H9 (cell line): ENCODE data around the gene ZNF445. TPM values are rescaled to one million over a fixed set of nuclear protein-coding genes. Genes with fewer than 3 reads are reported as not detected.

Experiments
- DNase-seq: peaks from one replicate; pipeline ENCODE4 v3.0.0-alpha.2; 2017
- H2AFZ ChIP-seq: one replicate; pipeline ENCODE4 v1.6.1; 2013; ENCODE audit warnings: mild to moderate bottlenecking, low read length, control low read depth, moderate library complexity
- H2AK5ac ChIP-seq: 2 replicates; pipeline ENCODE4 v1.6.1; 2013; ENCODE audit warnings: low read length, control low read depth, mixed read lengths; ENCODE audit not compliant: insufficient read length
- H2BK120ac ChIP-seq: one replicate; pipeline ENCODE4 v1.6.1; 2013; ENCODE audit warnings: low read depth, mild to moderate bottlenecking, low read length, control low read depth, inconsistent platforms; ENCODE audit not compliant: poor library complexity, severe bottlenecking
- H2BK12ac ChIP-seq: 2 replicates; pipeline ENCODE4 v1.6.1; 2013; ENCODE audit warnings: low read length, control low read depth, mixed read lengths, low read depth; ENCODE audit not compliant: insufficient read length
- H2BK15ac ChIP-seq: 2 replicates; pipeline ENCODE4 v1.6.1; 2013; ENCODE audit warnings: low read depth, low read length, control low read depth
- H2BK20ac ChIP-seq: one replicate; pipeline ENCODE4 v1.6.1; 2013; ENCODE audit warnings: low read depth, mild to moderate bottlenecking, low read length, control low read depth, inconsistent platforms; ENCODE audit not compliant: poor library complexity, severe bottlenecking
- H2BK5ac ChIP-seq: 2 replicates; pipeline ENCODE4 v1.6.1; 2013; ENCODE audit warnings: low read length, control low read depth, mixed read lengths; ENCODE audit not compliant: insufficient read length
- H3K14ac ChIP-seq: 2 replicates; pipeline ENCODE4 v1.6.1; 2013; ENCODE audit warnings: low read length, control low read depth; ENCODE audit not compliant: insufficient read depth
- H3K18ac ChIP-seq: 2 replicates; pipeline ENCODE4 v1.6.1; 2013; ENCODE audit warnings: low read depth, mild to moderate bottlenecking, mixed read lengths, low read length, control low read depth; ENCODE audit not compliant: insufficient read length
- H3K23ac ChIP-seq: 2 replicates; pipeline ENCODE4 v1.6.1; 2013; ENCODE audit warnings: low read length, control low read depth, mixed read lengths, low read depth; ENCODE audit not compliant: insufficient read length
- H3K23me2 ChIP-seq: 2 replicates; pipeline ENCODE4 v1.6.1; 2013; ENCODE audit warnings: low read depth, mild to moderate bottlenecking, mixed read lengths, low read length, control low read depth; ENCODE audit not compliant: insufficient read length, poor library complexity, severe bottlenecking
- H3K27ac ChIP-seq: 2 replicates; pipeline ENCODE4 v1.5.1; 2013; ENCODE audit warnings: low read length, control low read depth, mixed read lengths, low read depth; ENCODE audit not compliant: insufficient read length
- H3K27me3 ChIP-seq: 2 replicates; pipeline ENCODE4 v1.6.1; 2013; ENCODE audit warnings: low read length, control low read depth, inconsistent platforms; ENCODE audit not compliant: insufficient read depth
- H3K4ac ChIP-seq: 2 replicates; pipeline ENCODE4 v1.6.1; 2013; ENCODE audit warnings: low read depth, mild to moderate bottlenecking, control low read depth, inconsistent platforms, low read length, moderate library complexity
- H3K4me1 ChIP-seq: 2 replicates; pipeline ENCODE4 v1.6.1; 2013; ENCODE audit warnings: low read length, control low read depth, inconsistent platforms; ENCODE audit not compliant: insufficient read depth
- H3K4me2 ChIP-seq: 2 replicates; pipeline ENCODE4 v1.6.1; 2013; ENCODE audit warnings: low read length, control low read depth, mixed read lengths; ENCODE audit not compliant: insufficient read length, insufficient read depth
- H3K56ac ChIP-seq: 2 replicates; pipeline ENCODE4 v1.6.1; 2013; ENCODE audit warnings: low read depth, mild to moderate bottlenecking, mixed read lengths, low read length, control low read depth; ENCODE audit not compliant: insufficient read length
- H3K79me1 ChIP-seq: 2 replicates; pipeline ENCODE4 v1.6.1; 2013; ENCODE audit warnings: low read depth, mild to moderate bottlenecking, moderate library complexity, low read length, control low read depth, inconsistent platforms; ENCODE audit not compliant: insufficient read depth, poor library complexity, severe bottlenecking
- H3K79me2 ChIP-seq: 2 replicates; pipeline ENCODE4 v1.6.1; 2013; ENCODE audit warnings: low read length, control low read depth, inconsistent platforms; ENCODE audit not compliant: insufficient read depth
- H3K9ac ChIP-seq: 2 replicates; pipeline ENCODE4 v1.6.1; 2013; ENCODE audit warnings: low read length, control low read depth, mixed read lengths; ENCODE audit not compliant: insufficient read length; ENCODE audit errors: extremely low read depth
- H3K9me3 ChIP-seq: one replicate; pipeline ENCODE4 v1.6.1; 2013; ENCODE audit warnings: low read depth, low read length, inconsistent platforms; ENCODE audit not compliant: control insufficient read depth
- H3T11ph ChIP-seq: one replicate; pipeline ENCODE4 v1.6.1; 2013; ENCODE audit warnings: mild to moderate bottlenecking, low read length, control low read depth, inconsistent platforms
- H4K20me1 ChIP-seq: one replicate; pipeline ENCODE4 v1.6.1; 2013; ENCODE audit not compliant: control insufficient read depth, insufficient read length, insufficient read depth
- H4K5ac ChIP-seq: 2 replicates; pipeline ENCODE4 v1.6.1; 2013; ENCODE audit warnings: low read depth, mild to moderate bottlenecking, mixed read lengths, low read length, control low read depth; ENCODE audit not compliant: insufficient read length
- H4K8ac ChIP-seq: replicated peaks from 2 replicates; pipeline ENCODE4 v1.6.1; 2013; ENCODE audit warnings: low read length, control low read depth, mixed read lengths, low read depth; ENCODE audit not compliant: insufficient read length
- H4K91ac ChIP-seq: 2 replicates; pipeline ENCODE4 v1.6.1; 2013; ENCODE audit warnings: low read depth, mild to moderate bottlenecking, moderate library complexity, mixed read lengths, low read length, control low read depth; ENCODE audit not compliant: insufficient read length
- H3K27ac Mint-ChIP-seq, 3 experiments: 2 replicates in 2 of 3; 3 replicates in 1 of 3; pipeline ENCODE4 v1.8.0; 2020 to 2021; ENCODE audit warnings: mixed read lengths in 3 of 3, mild to moderate bottlenecking in 1 of 3, moderate library complexity in 1 of 3
- H3K27me3 Mint-ChIP-seq: 2 replicates; pipeline ENCODE4 v1.8.0; 2021; ENCODE audit warnings: low read depth, mild to moderate bottlenecking, moderate library complexity, mixed read lengths
- H3K36me3 Mint-ChIP-seq, 3 experiments: 2 replicates in 2 of 3; 3 replicates in 1 of 3; pipeline ENCODE4 v1.8.0; 2020 to 2021; ENCODE audit warnings: low read depth in 3 of 3, mixed read lengths in 3 of 3; ENCODE audit not compliant: insufficient read depth in 1 of 3
- H3K4me1 Mint-ChIP-seq, 2 experiments: 2 replicates each; pipeline ENCODE4 v1.8.0; 2020; ENCODE audit warnings: mixed read lengths in 2 of 2
- H3K4me3 Mint-ChIP-seq, 2 experiments: 2 replicates in 1 of 2; 3 replicates in 1 of 2; pipeline ENCODE4 v1.8.0; 2020 to 2021; ENCODE audit warnings: mild to moderate bottlenecking in 2 of 2, mixed read lengths in 2 of 2, moderate library complexity in 1 of 2
- H3K9me3 Mint-ChIP-seq, 2 experiments: 2 replicates in 1 of 2; 3 replicates in 1 of 2; pipeline ENCODE4 v1.8.0; 2020; ENCODE audit warnings: mild to moderate bottlenecking in 2 of 2, mixed read lengths in 2 of 2, moderate library complexity in 1 of 2
- WGBS: extraction: QIAGEN DNeasy Blood & Tissue Kit; methylation state at CpG from one replicate; pipeline ENCODE4 v1.1.7; 2013; ENCODE audit warnings: missing lambda C conversion rate, low lambda C conversion rate, mixed read lengths; ENCODE audit not compliant: insufficient read length; ENCODE audit errors: extremely low coverage; 5-methylcytosine and 5-hydroxymethylcytosine counted together
- total RNA-seq: library from RNA; stranded (reverse); gene quantifications from 2 replicates; pipeline ENCODE4 v1.2.1, GENCODE V29; 2021
- TF ChIP-seq, protein P1 (sequence below): fragments of 200-600 bp; sonication (generic); conservative IDR thresholded peaks from 3 replicates; pipeline ENCODE4 v1.8.0; 2021; ENCODE audit warnings: antibody characterized with exemption, mild to moderate bottlenecking

ZNF445 gene
- total RNA-seq, 1 experiment from 2014 or later = 26.0 TPM

DNA sequence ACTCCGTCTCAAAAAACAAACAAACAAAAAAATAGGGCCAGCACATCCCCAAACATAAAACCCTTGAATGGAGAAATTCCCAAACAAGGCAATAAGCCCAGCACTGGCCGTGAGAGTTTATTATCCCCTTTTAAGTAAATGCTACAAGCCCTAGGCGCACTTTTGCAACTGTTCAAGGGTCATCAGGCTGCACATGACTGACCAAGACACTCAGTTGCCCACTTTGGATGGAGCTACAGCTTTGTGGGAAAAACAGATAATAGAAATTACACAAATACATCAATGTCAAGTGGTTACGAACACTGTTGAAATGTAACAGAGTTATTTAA, 33.7 kb upstream of the ZNF445 start:
- Histone ChIP-seq H4K91ac (no peak overlapping the region), H3K4me1 (peaks cover 3% of the 10 kb centered on the region; the same call in 1 of the 2 replicates), H2BK15ac (no peak overlapping the region), H3K27me3 (no peaks in the 10 kb centered on the region), H2BK20ac (no peak overlapping the region), H3K23ac (no peak overlapping the region), H2AFZ (no peak overlapping the region), H3K4me2 (peak overlapping the region; percentile 45), H2BK12ac (no peak overlapping the region), H3K9ac (peak overlapping the region; percentile 1), H3K18ac (no peak overlapping the region), H2BK120ac (no peak overlapping the region), H3K27ac (no peak overlapping the region), H4K20me1 (no peaks in the 10 kb centered on the region), H4K8ac (no peak overlapping the region), H3K56ac (no peak overlapping the region), H3K79me2 (peaks cover 7% of the 10 kb centered on the region; the same call in 1 of the 2 replicates), H3K14ac (no peak overlapping the region), H3K4ac (no peak overlapping the region), H3K9me3 (no peaks in the 10 kb centered on the region), H2BK5ac (no peak overlapping the region), H3T11ph (no peak overlapping the region), H2AK5ac (no peak overlapping the region), H3K23me2 (no peaks in the 10 kb centered on the region), H4K5ac (no peak overlapping the region), H3K79me1 (no peaks in the 10 kb centered on the region)
- DNase-seq = no peak
- Mint-ChIP-seq H3K4me1 (peaks cover 39% of the 10 kb centered on the region in 2 experiments), H3K9me3 (peaks cover 0 to 2% of the 10 kb centered on the region in 2 experiments; a peak in 4 of 5 replicates), H3K4me3 (peak overlapping the region; percentile 93 to 94), H3K36me3 (peaks cover 0 to 16% (median 9%) of the 10 kb centered on the region in 3 experiments; a peak in 5 of 7 replicates), H3K27ac (peak overlapping the region in 1 of 3 experiments; percentile 99; a peak in 2 of 7 replicates), H3K27me3 (no peaks in the 10 kb centered on the region)
- TF ChIP-seq, protein P1, sequence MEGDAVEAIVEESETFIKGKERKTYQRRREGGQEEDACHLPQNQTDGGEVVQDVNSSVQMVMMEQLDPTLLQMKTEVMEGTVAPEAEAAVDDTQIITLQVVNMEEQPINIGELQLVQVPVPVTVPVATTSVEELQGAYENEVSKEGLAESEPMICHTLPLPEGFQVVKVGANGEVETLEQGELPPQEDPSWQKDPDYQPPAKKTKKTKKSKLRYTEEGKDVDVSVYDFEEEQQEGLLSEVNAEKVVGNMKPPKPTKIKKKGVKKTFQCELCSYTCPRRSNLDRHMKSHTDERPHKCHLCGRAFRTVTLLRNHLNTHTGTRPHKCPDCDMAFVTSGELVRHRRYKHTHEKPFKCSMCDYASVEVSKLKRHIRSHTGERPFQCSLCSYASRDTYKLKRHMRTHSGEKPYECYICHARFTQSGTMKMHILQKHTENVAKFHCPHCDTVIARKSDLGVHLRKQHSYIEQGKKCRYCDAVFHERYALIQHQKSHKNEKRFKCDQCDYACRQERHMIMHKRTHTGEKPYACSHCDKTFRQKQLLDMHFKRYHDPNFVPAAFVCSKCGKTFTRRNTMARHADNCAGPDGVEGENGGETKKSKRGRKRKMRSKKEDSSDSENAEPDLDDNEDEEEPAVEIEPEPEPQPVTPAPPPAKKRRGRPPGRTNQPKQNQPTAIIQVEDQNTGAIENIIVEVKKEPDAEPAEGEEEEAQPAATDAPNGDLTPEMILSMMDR = no peak
- no CpG with 5 or more reads among the region's 4 CpGs for WGBS
